Neural progenitor cell (in vitro differentiated cells): ENCODE measurements around the gene DCTPP1. TPM values are rescaled to one million over a fixed set of nuclear protein-coding genes. Genes with fewer than 3 reads are reported as not detected.

Experiments
- DNase-seq: peaks from one replicate; pipeline ENCODE4 v3.0.0-alpha.2; 2016; ENCODE audit warnings: low spot score
- H2AFZ ChIP-seq: fragments of 200-600 bp; sonication (generic); replicated peaks from 2 replicates; pipeline ENCODE4 v1.6.1; 2016; ENCODE audit warnings: antibody characterized with exemption
- H3F3A ChIP-seq: fragments of 200-600 bp; sonication (generic); 2 replicates; pipeline ENCODE4 v1.6.1; 2016; ENCODE audit warnings: antibody characterized with exemption, low read depth
- H3K27ac ChIP-seq: fragments of 200-600 bp; sonication (generic); 2 replicates; pipeline ENCODE4 v1.5.1; 2016; ENCODE audit warnings: mild to moderate bottlenecking
- H3K27me3 ChIP-seq: fragments of 200-600 bp; sonication (generic); 2 replicates; pipeline ENCODE4 v1.6.1; 2016; ENCODE audit warnings: mild to moderate bottlenecking, moderate library complexity
- H3K36me3 ChIP-seq: fragments of 200-600 bp; sonication (generic); 2 replicates; pipeline ENCODE4 v1.5.1; 2016
- H3K4me1 ChIP-seq: fragments of 200-600 bp; sonication (generic); 2 replicates; pipeline ENCODE4 v1.6.1; 2016; ENCODE audit warnings: mixed run types
- H3K4me2 ChIP-seq: fragments of 200-600 bp; sonication (generic); 2 replicates; pipeline ENCODE4 v1.6.1; 2016
- H3K4me3 ChIP-seq: fragments of 200-600 bp; sonication (generic); 2 replicates; pipeline ENCODE4 v1.5.1; 2016
- H3K79me2 ChIP-seq: fragments of 200-600 bp; sonication (generic); 2 replicates; pipeline ENCODE4 v1.6.1; 2016; ENCODE audit warnings: low read depth
- H3K9ac ChIP-seq: fragments of 200-600 bp; sonication (generic); 2 replicates; pipeline ENCODE4 v1.6.1; 2016
- H3K9me3 ChIP-seq: fragments of 200-600 bp; sonication (generic); 2 replicates; pipeline ENCODE4 v1.5.1; 2016; ENCODE audit warnings: low read depth
- H4K20me1 ChIP-seq: fragments of 200-600 bp; sonication (generic); 2 replicates; pipeline ENCODE4 v1.6.1; 2016; ENCODE audit warnings: low read depth
- H3K27ac Mint-ChIP-seq: 3 replicates; pipeline ENCODE4 v1.8.0; 2021; ENCODE audit warnings: mixed read lengths
- H3K27me3 Mint-ChIP-seq: 2 replicates; pipeline ENCODE4 v1.8.0; 2022; ENCODE audit warnings: low read depth, mild to moderate bottlenecking, inconsistent platforms, moderate library complexity, mixed read lengths; ENCODE audit not compliant: insufficient read depth
- H3K36me3 Mint-ChIP-seq: 3 replicates; pipeline ENCODE4 v1.8.0; 2021; ENCODE audit warnings: mixed read lengths
- H3K4me1 Mint-ChIP-seq: 3 replicates; pipeline ENCODE4 v1.8.0; 2021; ENCODE audit warnings: mixed read lengths
- H3K4me3 Mint-ChIP-seq: 3 replicates; pipeline ENCODE4 v1.8.0; 2021; ENCODE audit warnings: mild to moderate bottlenecking, moderate library complexity, mixed read lengths
- H3K9me3 Mint-ChIP-seq: 3 replicates; pipeline ENCODE4 v1.8.0; 2020; ENCODE audit warnings: mixed read lengths
- CTCF ChIP-seq: fragments of 200-600 bp; sonication (generic); IDR thresholded peaks from 2 replicates; pipeline ENCODE4 v1.5.1; 2017; ENCODE audit warnings: antibody characterized with exemption, mild to moderate bottlenecking
- EZH2 ChIP-seq: fragments of 200-600 bp; sonication (generic); IDR thresholded peaks from 2 replicates; pipeline ENCODE4 v1.6.1; 2017; ENCODE audit warnings: antibody characterized with exemption, mild to moderate bottlenecking, moderate library complexity
- EZH2phosphoT487 ChIP-seq: fragments of 200-600 bp; sonication (generic); IDR thresholded peaks from 2 replicates; pipeline ENCODE4 v1.6.1; 2017; ENCODE audit warnings: antibody characterized with exemption
- total RNA-seq: library from RNA; depleted of rRNA; stranded (reverse); fragments of >200 nt; gene quantifications from 2 replicates; pipeline ENCODE4 v1.2.3, GENCODE V29; 2015; ENCODE audit warnings: low replicate concordance

The DCTPP1 gene
- total RNA-seq, 1 donor from 2014 or later: 30.4 TPM

- Mint-ChIP-seq H3K27ac (peak within 1 kb of the TSS; percentile 31), H3K4me1 (peaks cover 26% of the 10 kb centered on the region), H3K36me3 (peaks cover 8% of the 10 kb centered on the region), H3K27me3 (peaks cover 8% of the 10 kb centered on the region), H3K4me3 (peak within 1 kb of the TSS; percentile 92), H3K9me3 (no peaks in the 10 kb centered on the region)
- Histone ChIP-seq H3K9me3 (no peaks in the 10 kb centered on the region), H3K27ac (peak within 1 kb of the TSS; percentile 65), H3K4me2 (peak within 1 kb of the TSS; percentile 95), H3K4me1 (peaks cover 14% of the 10 kb centered on the region), H4K20me1 (peaks cover 35% of the 10 kb centered on the region), H3K4me3 (peak within 1 kb of the TSS; percentile 98), H3K9ac (peak within 1 kb of the TSS; percentile 86), H3K79me2 (peaks cover 44% of the 10 kb centered on the region), H3K36me3 (no peaks in the 10 kb centered on the region), H2AFZ (peak within 1 kb of the TSS; percentile 92), H3K27me3 (no peaks in the 10 kb centered on the region), H3F3A (peaks cover 40% of the 10 kb centered on the region)
- peak; percentile 95 for DNase-seq
- no peak for TF ChIP-seq EZH2
- TF ChIP-seq EZH2phosphoT487: no peak
- no peak for TF ChIP-seq CTCF
These were observed 22.6 kb downstream of the DCTPP1 start, which contains the start of gene ZNF771 for GRCh38 chr16:30407102-30407803. Gene ZNF771, plus strand, starts transcription at chr16:30407606. Its CDS starts 448 bp downstream, at chr16:30408054.

- no peak overlapping the region for H3K27ac ChIP-seq
- H3K36me3 Mint-ChIP-seq: peaks cover 3% of the 10 kb centered on the region
- H3K27me3 ChIP-seq: no peaks in the 10 kb centered on the region
- peaks cover 27% of the 10 kb centered on the region for H3K4me1 Mint-ChIP-seq
- peaks cover 8% of the 10 kb centered on the region for H3K27me3 Mint-ChIP-seq
- peaks cover 14% of the 10 kb centered on the region for H3K4me1 ChIP-seq
- no peak for DNase-seq
- peaks cover 31% of the 10 kb centered on the region for H4K20me1 ChIP-seq
- peaks cover 45% of the 10 kb centered on the region for H3F3A ChIP-seq
- no peaks in the 10 kb centered on the region for H3K36me3 ChIP-seq
- H3K9me3 Mint-ChIP-seq: no peaks in the 10 kb centered on the region
- H3K9me3 ChIP-seq: no peaks in the 10 kb centered on the region
- peak overlapping the region; percentile 95 for H3K4me2 ChIP-seq
- no peak for TF ChIP-seq CTCF
- no peak for TF ChIP-seq EZH2phosphoT487
- no peak for TF ChIP-seq EZH2
- H3K4me3 Mint-ChIP-seq: peak overlapping the region; percentile 92
- no peak overlapping the region for H3K9ac ChIP-seq
- peak overlapping the region; percentile 98 for H3K4me3 ChIP-seq
- peaks cover 40% of the 10 kb centered on the region for H3K79me2 ChIP-seq
- peak overlapping the region; percentile 31 for H3K27ac Mint-ChIP-seq
- no peak overlapping the region for H2AFZ ChIP-seq
These were observed 23.1 kb downstream of the DCTPP1 start for GRCh38 chr16:30406795-30407101.

GRCh38 chr16:30401768-30402425, 27.9 kb downstream of the DCTPP1 start:
- Mint-ChIP-seq H3K36me3 (peaks cover 3% of the 10 kb centered on the region), H3K27ac (peak overlapping the region; percentile 100), H3K4me1 (peaks cover 36% of the 10 kb centered on the region), H3K27me3 (peaks cover 18% of the 10 kb centered on the region), H3K4me3 (peak overlapping the region; percentile 86), H3K9me3 (no peaks in the 10 kb centered on the region)
- no peak overlapping the region for H3K4me2 ChIP-seq
- no peak overlapping the region for H3K4me3 ChIP-seq
- H3F3A ChIP-seq: peaks cover 65% of the 10 kb centered on the region
- peaks cover 23% of the 10 kb centered on the region for H3K79me2 ChIP-seq
- TF ChIP-seq CTCF: no peak
- TF ChIP-seq EZH2: no peak
- TF ChIP-seq EZH2phosphoT487: no peak
- H3K27ac ChIP-seq: peak overlapping the region; percentile 5
- no peak overlapping the region for H2AFZ ChIP-seq
- DNase-seq: no peak
- H3K9me3 ChIP-seq: no peaks in the 10 kb centered on the region
- H3K36me3 ChIP-seq: no peaks in the 10 kb centered on the region
- no peaks in the 10 kb centered on the region for H3K27me3 ChIP-seq
- H3K9ac ChIP-seq: no peak overlapping the region
- H4K20me1 ChIP-seq: peaks cover 27% of the 10 kb centered on the region
- H3K4me1 ChIP-seq: peaks cover 26% of the 10 kb centered on the region
